ENCODE data around the gene RELCH.

Gene RELCH

GRCh38 chr18:62277045-62277444, 90.0 kb downstream of the RELCH start:
- DNase-seq: no peak

GRCh38 chr18:62279561-62279960, 92.5 kb downstream of the RELCH start:
- Histone ChIP-seq H3K27me3 (no peaks in the 10 kb centered on the region), H3K4me3 (ENCODE audit: low read depth, low read length) (no peak overlapping the region), H3K36me3 (no peaks in the 10 kb centered on the region), H3K9me3 (no peaks in the 10 kb centered on the region), H3K4me1 (no peaks in the 10 kb centered on the region)
- TF ChIP-seq, protein P1, sequence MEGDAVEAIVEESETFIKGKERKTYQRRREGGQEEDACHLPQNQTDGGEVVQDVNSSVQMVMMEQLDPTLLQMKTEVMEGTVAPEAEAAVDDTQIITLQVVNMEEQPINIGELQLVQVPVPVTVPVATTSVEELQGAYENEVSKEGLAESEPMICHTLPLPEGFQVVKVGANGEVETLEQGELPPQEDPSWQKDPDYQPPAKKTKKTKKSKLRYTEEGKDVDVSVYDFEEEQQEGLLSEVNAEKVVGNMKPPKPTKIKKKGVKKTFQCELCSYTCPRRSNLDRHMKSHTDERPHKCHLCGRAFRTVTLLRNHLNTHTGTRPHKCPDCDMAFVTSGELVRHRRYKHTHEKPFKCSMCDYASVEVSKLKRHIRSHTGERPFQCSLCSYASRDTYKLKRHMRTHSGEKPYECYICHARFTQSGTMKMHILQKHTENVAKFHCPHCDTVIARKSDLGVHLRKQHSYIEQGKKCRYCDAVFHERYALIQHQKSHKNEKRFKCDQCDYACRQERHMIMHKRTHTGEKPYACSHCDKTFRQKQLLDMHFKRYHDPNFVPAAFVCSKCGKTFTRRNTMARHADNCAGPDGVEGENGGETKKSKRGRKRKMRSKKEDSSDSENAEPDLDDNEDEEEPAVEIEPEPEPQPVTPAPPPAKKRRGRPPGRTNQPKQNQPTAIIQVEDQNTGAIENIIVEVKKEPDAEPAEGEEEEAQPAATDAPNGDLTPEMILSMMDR (IDR thresholded peaks at IDR 0.05; ENCODE audit: low read depth, low read length): no peak
- no peak for DNase-seq

More at GRCh38 chr18:62277045-62277444, 90.0 kb downstream of the RELCH start:
- Histone ChIP-seq H3K36me3 (no peaks in the 10 kb centered on the region), H3K4me1 (no peaks in the 10 kb centered on the region), H3K4me3 (ENCODE audit: low read depth, low read length) (no peak overlapping the region), H3K27me3 (no peaks in the 10 kb centered on the region), H3K9me3 (no peaks in the 10 kb centered on the region)
- TF ChIP-seq, protein P1 (IDR thresholded peaks at IDR 0.05; ENCODE audit: low read depth, low read length): no peak

- no peak overlapping the region for H3K4me3 ChIP-seq (ENCODE audit: low read depth, low read length)
- H3K27me3 ChIP-seq: no peaks in the 10 kb centered on the region
- TF ChIP-seq, protein P1 (IDR thresholded peaks at IDR 0.05; ENCODE audit: low read depth, low read length): no peak
- no peaks in the 10 kb centered on the region for H3K9me3 ChIP-seq
- DNase-seq: no peak
- no peaks in the 10 kb centered on the region for H3K36me3 ChIP-seq
- H3K4me1 ChIP-seq: no peaks in the 10 kb centered on the region
Measured at GRCh38 chr18:62280058-62280457, 93.0 kb downstream of the RELCH start.

DNA sequence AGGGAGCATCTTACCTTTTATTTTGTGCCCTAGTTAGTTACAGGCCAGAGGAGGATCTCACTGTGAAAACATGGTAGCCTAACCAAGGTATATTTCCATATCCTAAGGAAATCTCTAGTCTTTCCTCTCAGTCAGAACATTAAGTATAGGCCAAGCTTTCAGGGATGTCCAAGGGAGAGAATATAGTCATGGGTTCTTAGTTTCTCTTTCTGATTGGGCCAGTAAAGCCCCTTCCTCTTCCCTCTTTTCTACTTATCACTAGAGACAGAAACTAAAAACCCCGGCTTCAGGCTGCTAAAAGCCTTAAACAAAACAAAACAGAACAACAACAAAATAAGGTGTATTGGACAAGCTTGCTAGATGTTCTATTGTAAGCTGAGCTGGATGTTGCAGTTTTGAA, 93.7 kb downstream of the RELCH start:
- TF ChIP-seq, protein P1 (IDR thresholded peaks at IDR 0.05; ENCODE audit: low read depth, low read length): no peak
- H3K27me3 ChIP-seq: no peaks in the 10 kb centered on the region
- DNase-seq: no peak
- H3K9me3 ChIP-seq: no peaks in the 10 kb centered on the region
- H3K4me3 ChIP-seq (ENCODE audit: low read depth, low read length): no peak overlapping the region
- H3K36me3 ChIP-seq: no peaks in the 10 kb centered on the region
- no peaks in the 10 kb centered on the region for H3K4me1 ChIP-seq

DNA sequence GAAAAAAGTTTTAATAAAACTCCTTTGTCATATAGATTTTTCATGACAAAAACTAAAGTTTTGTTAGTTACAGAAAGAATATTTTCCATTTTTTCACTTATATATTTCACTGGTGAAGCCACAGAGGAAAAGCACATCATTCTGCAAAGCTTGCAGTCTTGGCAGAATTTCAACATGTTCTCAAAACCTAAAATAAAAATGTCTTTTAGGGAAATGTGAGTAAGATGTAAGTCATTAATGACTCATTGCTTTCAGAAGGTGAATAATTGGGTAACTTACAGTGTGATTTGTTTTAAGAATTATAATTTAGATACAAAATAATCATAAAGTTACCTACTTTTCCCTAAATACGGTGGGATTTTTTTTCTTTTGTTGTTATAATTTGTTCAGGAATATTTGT, 94.6 kb downstream of the RELCH start:
- H3K4me1 ChIP-seq: no peaks in the 10 kb centered on the region
- no peak for DNase-seq
- TF ChIP-seq, protein P1 (IDR thresholded peaks at IDR 0.05; ENCODE audit: low read depth, low read length): no peak
- no peaks in the 10 kb centered on the region for H3K36me3 ChIP-seq
- H3K27me3 ChIP-seq: no peaks in the 10 kb centered on the region
- no peak overlapping the region for H3K4me3 ChIP-seq (ENCODE audit: low read depth, low read length)
- no peaks in the 10 kb centered on the region for H3K9me3 ChIP-seq

- TF ChIP-seq, protein P1 (IDR thresholded peaks at IDR 0.05; ENCODE audit: low read depth, low read length): no peak
- no peaks in the 10 kb centered on the region for H3K4me1 ChIP-seq
- H3K27me3 ChIP-seq: no peaks in the 10 kb centered on the region
- H3K36me3 ChIP-seq: no peaks in the 10 kb centered on the region
- no peaks in the 10 kb centered on the region for H3K9me3 ChIP-seq
- H3K4me3 ChIP-seq (ENCODE audit: low read depth, low read length): no peak overlapping the region
- DNase-seq: no peak
Measured at GRCh38 chr18:62282188-62282629, 95.2 kb downstream of the RELCH start.

All from BE2C (cell line).